Measurements from ENCODE around the gene ETV5.

Gene ETV5

GRCh38 chr3:186124592-186124991 is 15.7 kb upstream of the ETV5 start:
- DNase-seq (ENCODE audit: low read depth in 1 of 2, low spot score in 1 of 2), result no peak

GRCh38 chr3:186123012-186123411 is 14.1 kb upstream of the ETV5 start:
- no peak for DNase-seq (ENCODE audit: low read depth in 1 of 2, low spot score in 1 of 2)

GRCh38 chr3:186121968-186122367 is 13.1 kb upstream of the ETV5 start:
- no peak for DNase-seq (ENCODE audit: low read depth in 1 of 2, low spot score in 1 of 2)

GRCh38 chr3:186121278-186121677 is 12.4 kb upstream of the ETV5 start:
- no peak for DNase-seq (ENCODE audit: low read depth in 1 of 2, low spot score in 1 of 2)

GRCh38 chr3:186119499-186119898 is 10.6 kb upstream of the ETV5 start:
- no peak for DNase-seq (ENCODE audit: low read depth in 1 of 2, low spot score in 1 of 2)

GRCh38 chr3:186118692-186119091 is 9.8 kb upstream of the ETV5 start:
- no peak for DNase-seq (ENCODE audit: low read depth in 1 of 2, low spot score in 1 of 2)

- DNase-seq (ENCODE audit: low read depth in 1 of 2, low spot score in 1 of 2), result no peak
These were observed 8.7 kb upstream of the ETV5 start for GRCh38 chr3:186117521-186118134.

GRCh38 chr3:186115239-186115996 is 6.5 kb upstream of the ETV5 start:
- no peak for DNase-seq (ENCODE audit: low read depth in 1 of 2, low spot score in 1 of 2)

- DNase-seq (ENCODE audit: low read depth in 1 of 2, low spot score in 1 of 2), result no peak
These were observed 2.4 kb upstream of the ETV5 start for GRCh38 chr3:186110975-186111974.

- no peak for DNase-seq (ENCODE audit: low read depth in 1 of 2, low spot score in 1 of 2)
These were observed 1.3 kb upstream of the ETV5 start for GRCh38 chr3:186109897-186110803.

- DNase-seq (ENCODE audit: low read depth in 1 of 2, low spot score in 1 of 2), result peak in 1 of 2 donors; percentile 1
These were observed 566 bp downstream of the ETV5 start for GRCh38 chr3:186108106-186108940.

GRCh38 chr3:186107215-186108105 is 1.4 kb downstream of the ETV5 start:
- DNase-seq (ENCODE audit: low read depth in 1 of 2, low spot score in 1 of 2), result no peak

GRCh38 chr3:186105543-186105942 is 3.3 kb downstream of the ETV5 start:
- no peak for DNase-seq (ENCODE audit: low read depth in 1 of 2, low spot score in 1 of 2)

- DNase-seq (ENCODE audit: low read depth in 1 of 2, low spot score in 1 of 2), result no peak
These were observed 6.2 kb downstream of the ETV5 start for GRCh38 chr3:186102687-186103086.

GRCh38 chr3:186100398-186100797 is 8.5 kb downstream of the ETV5 start:
- DNase-seq (ENCODE audit: low read depth in 1 of 2, low spot score in 1 of 2), result no peak

GRCh38 chr3:186099178-186099577 is 9.7 kb downstream of the ETV5 start:
- DNase-seq (ENCODE audit: low read depth in 1 of 2, low spot score in 1 of 2), result no peak

GRCh38 chr3:186098740-186099139 is 10.1 kb downstream of the ETV5 start:
- DNase-seq (ENCODE audit: low read depth in 1 of 2, low spot score in 1 of 2), result no peak

GRCh38 chr3:186097663-186098451 is 11.0 kb downstream of the ETV5 start:
- no peak for DNase-seq (ENCODE audit: low read depth in 1 of 2, low spot score in 1 of 2)

Measured in activated CD4-positive, alpha-beta T cell treated with anti-CD3 and anti-CD28 coated beads, Interleukin-2, amount 50 U/mL, for 24 hours (primary cell).